Measurements from ENCODE around the gene SCRN1. TPM values are rescaled to one million over a fixed set of nuclear protein-coding genes. Genes with fewer than 3 reads are reported as not detected.
A peak's percentile ranks its signal among the peaks of the same experiment; 100 is the strongest.

The SCRN1 gene
- total RNA-seq, 1 donor from 2014 or later: 35.5 TPM

DNA sequence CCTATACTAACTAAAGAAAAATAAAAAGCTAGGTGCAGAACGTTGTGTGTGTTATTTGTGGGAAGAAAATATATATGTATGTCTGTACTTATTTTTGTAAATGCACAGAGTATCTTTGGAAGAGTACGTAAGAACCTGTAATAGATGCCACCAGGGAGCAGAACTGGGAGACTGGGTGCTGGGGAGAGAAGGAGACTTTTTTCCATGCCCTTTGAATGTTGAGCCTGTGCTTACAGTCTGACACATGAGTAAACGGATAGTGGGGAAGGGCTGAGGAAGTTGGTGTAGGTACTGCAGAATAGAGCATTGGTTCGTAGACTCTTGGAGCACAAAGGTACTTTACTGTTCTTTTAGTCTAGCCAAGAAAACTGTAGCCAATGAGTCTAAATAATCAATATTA is 1.3 kb upstream of the SCRN1 start:
- Histone ChIP-seq H3K27me3 (ENCODE audit: control insufficient read depth, insufficient read depth, low read length) (no peaks in the 10 kb centered on the region), H3K36me3 (ENCODE audit: control insufficient read depth, insufficient read depth, low read length) (no peaks in the 10 kb centered on the region), H3K4me3 (ENCODE audit: low read depth, low read length) (no peak overlapping the region)
- TF ChIP-seq, protein P1, sequence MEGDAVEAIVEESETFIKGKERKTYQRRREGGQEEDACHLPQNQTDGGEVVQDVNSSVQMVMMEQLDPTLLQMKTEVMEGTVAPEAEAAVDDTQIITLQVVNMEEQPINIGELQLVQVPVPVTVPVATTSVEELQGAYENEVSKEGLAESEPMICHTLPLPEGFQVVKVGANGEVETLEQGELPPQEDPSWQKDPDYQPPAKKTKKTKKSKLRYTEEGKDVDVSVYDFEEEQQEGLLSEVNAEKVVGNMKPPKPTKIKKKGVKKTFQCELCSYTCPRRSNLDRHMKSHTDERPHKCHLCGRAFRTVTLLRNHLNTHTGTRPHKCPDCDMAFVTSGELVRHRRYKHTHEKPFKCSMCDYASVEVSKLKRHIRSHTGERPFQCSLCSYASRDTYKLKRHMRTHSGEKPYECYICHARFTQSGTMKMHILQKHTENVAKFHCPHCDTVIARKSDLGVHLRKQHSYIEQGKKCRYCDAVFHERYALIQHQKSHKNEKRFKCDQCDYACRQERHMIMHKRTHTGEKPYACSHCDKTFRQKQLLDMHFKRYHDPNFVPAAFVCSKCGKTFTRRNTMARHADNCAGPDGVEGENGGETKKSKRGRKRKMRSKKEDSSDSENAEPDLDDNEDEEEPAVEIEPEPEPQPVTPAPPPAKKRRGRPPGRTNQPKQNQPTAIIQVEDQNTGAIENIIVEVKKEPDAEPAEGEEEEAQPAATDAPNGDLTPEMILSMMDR (IDR thresholded peaks at IDR 0.05; ENCODE audit: insufficient read depth, low read length, severe bottlenecking): no peak
- FAIRE-seq (no peak), DNase-seq (ENCODE audit: low read depth) (no peak)

DNA sequence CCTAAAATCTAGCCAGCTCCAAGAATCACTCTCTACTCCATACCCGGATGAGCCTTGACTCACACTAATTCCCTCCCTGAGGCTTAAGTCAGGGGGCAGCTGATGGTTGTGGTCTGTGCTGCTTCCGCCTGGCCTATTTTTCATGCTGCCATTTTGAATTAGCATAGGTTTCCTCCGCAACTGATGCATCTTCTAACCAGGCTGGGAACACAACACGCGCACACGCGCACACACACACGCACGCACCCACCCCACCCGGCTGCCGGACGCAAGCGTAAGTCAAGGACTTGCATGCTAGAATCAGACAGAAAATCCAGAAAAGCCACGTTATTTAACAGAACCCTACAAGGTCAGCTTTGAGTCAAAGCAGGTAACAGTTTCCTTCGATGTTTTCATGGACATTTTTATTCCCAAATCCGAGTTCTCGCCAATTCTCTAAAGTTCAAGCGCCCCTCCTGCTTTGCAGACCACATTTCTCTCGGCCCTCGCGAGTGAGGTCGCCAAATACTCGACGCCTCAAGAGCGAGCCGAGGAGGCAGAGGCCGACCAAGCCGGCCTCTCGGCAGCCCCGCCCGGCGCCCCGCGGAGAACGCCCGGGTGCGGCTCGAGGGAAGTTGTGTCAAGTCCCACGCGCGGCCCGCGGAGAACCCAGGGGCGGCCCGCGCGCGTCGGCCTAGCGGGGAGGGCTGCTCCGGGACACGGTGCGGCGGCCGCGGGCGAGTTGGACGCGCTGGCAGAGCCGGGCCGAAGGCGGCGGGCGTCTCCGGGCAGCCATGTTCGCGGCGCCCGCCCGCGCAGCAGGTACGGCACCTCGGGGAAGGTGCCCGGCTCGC is 961 bp downstream of the SCRN1 start:
- DNase-seq (ENCODE audit: low read depth) (peak; percentile 34), FAIRE-seq (no peak)
- Histone ChIP-seq H3K36me3 (ENCODE audit: control insufficient read depth, insufficient read depth, low read length) (no peaks in the 10 kb centered on the region), H3K27me3 (ENCODE audit: control insufficient read depth, insufficient read depth, low read length) (no peaks in the 10 kb centered on the region), H3K4me3 (ENCODE audit: low read depth, low read length) (peak overlapping the region; percentile 91)
- TF ChIP-seq, protein P1 (IDR thresholded peaks at IDR 0.05; ENCODE audit: insufficient read depth, low read length, severe bottlenecking): no peak

DNA sequence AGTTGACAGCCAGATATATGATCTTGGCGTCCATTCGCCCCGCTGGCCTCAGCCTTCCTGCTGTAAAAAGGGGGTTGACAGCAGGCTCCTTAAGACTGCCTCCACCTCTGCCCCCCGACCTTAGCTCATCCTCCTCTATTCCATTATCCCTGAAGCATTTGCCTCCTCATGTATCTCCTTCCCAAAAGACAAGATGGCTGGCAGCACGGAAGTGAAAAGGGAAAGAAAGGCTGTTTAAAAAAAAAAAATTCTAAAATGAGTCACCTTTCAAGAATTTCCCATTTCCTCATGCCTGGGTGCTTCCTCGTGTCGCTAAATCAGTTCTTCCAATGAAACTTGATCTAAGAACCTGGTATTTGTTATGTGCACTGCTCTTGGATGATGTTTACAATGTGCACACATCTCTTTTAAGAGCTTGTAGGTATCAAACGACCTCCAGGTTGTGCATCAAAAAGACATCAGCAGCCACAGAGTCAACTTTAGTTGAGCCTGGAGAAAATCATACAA is 1.7 kb downstream of the SCRN1 start:
- TF ChIP-seq, protein P1 (IDR thresholded peaks at IDR 0.05; ENCODE audit: insufficient read depth, low read length, severe bottlenecking): no peak
- no peaks in the 10 kb centered on the region for H3K27me3 ChIP-seq (ENCODE audit: control insufficient read depth, insufficient read depth, low read length)
- DNase-seq (ENCODE audit: low read depth) (peak; percentile 78), FAIRE-seq (no peak)
- H3K36me3 ChIP-seq (ENCODE audit: control insufficient read depth, insufficient read depth, low read length): no peaks in the 10 kb centered on the region
- no peak overlapping the region for H3K4me3 ChIP-seq (ENCODE audit: low read depth, low read length)

DNA sequence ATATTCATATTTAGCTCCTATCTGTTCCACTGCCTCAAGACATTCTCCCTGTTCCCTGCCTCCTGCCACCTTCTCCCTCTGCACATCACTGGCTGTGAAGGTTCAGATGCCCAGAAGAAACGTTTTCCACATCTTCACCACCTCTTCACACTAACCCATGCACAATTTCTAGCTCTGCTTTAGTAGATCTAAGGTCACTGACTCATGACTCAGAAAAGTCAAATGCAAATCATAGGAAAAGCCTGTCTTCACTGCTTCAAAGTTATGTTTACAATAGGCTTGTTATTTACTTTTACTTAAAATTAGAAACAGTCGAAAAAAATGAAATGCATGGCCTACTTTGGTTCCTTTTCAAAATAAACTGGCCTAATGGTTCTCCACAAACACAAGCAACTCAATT is 2.5 kb downstream of the SCRN1 start:
- H3K27me3 ChIP-seq (ENCODE audit: control insufficient read depth, insufficient read depth, low read length): no peaks in the 10 kb centered on the region
- no peaks in the 10 kb centered on the region for H3K36me3 ChIP-seq (ENCODE audit: control insufficient read depth, insufficient read depth, low read length)
- no peak for FAIRE-seq
- no peak overlapping the region for H3K4me3 ChIP-seq (ENCODE audit: low read depth, low read length)
- TF ChIP-seq, protein P1 (IDR thresholded peaks at IDR 0.05; ENCODE audit: insufficient read depth, low read length, severe bottlenecking): no peak
- peak; percentile 53 for DNase-seq (ENCODE audit: low read depth)

DNA sequence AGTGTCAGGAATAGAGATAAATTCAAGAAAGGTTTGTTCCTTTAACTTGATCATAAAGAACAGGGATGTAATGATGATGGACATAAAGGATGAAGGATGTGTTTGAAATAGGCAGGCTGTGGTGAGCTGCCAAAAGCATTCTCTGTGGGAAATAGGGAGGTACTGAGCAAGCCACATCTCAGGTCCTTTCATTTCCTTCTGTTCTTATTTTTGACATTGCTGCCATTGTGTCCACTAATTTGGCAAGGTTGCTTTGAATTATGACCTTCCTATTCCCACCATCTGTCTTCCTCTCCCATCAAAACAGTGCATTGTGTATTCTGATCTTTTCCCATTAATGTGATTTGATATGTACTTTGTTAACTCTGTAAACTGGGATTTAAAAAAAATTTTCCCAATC is 9.4 kb downstream of the SCRN1 start:
- Histone ChIP-seq H3K4me3 (ENCODE audit: low read depth, low read length) (no peak overlapping the region), H3K27me3 (ENCODE audit: control insufficient read depth, insufficient read depth, low read length) (no peaks in the 10 kb centered on the region), H3K36me3 (ENCODE audit: control insufficient read depth, insufficient read depth, low read length) (no peaks in the 10 kb centered on the region)
- no peak for FAIRE-seq
- TF ChIP-seq, protein P1 (IDR thresholded peaks at IDR 0.05; ENCODE audit: insufficient read depth, low read length, severe bottlenecking): no peak
- no peak for DNase-seq (ENCODE audit: low read depth)
